HepG2 (cell line): ENCODE measurements around the gene PPIP5K1. TPM values are rescaled to one million over a fixed set of nuclear protein-coding genes. Genes with fewer than 3 reads are reported as not detected.

Experiments
- ATAC-seq: fragments of 200-7000 bp; cut with Tn5 transposase; 3 replicates; pipeline ENCODE4 v1.9.1; 2020; ENCODE audit warnings: mild to moderate bottlenecking, moderate library complexity
- BruUV-seq: library from RNA; stranded (reverse); fragments of 400-500 nt; replicated peaks from 2 replicates; lab custom pipeline; 2021; lab: Mats Ljungman, UMichigan
- CTCF ChIA-PET: fragments of 300-600 bp; formaldehyde crosslinking; extraction: SDS; loops from one replicate; lab custom pipeline; 2021; ENCODE audit warnings: low total read pairs, inconsistent platforms, low intra/inter-chr PET ratio; lab: Yijun Ruan, JAX
- POLR2A ChIA-PET: fragments of 350-600 bp; sonication (Branson Sonifier 250); formaldehyde crosslinking; loops from one replicate; lab custom pipeline; 2020; ENCODE audit warnings: antibody characterized with exemption, inconsistent platforms; lab: Yijun Ruan, JAX
- DNase-seq: peaks from one replicate; pipeline ENCODE4 v3.0.0-alpha.2; 2015; ENCODE audit warnings: low spot score
- FAIRE-seq: peaks from 3 replicates; lab custom pipeline; 2011; peaks lifted over from hg19 to GRCh38; lab: Jason Lieb, UNC
- H2AFZ ChIP-seq: one replicate; pipeline ENCODE4 v1.6.1; 2011; ENCODE audit warnings: low read length, inconsistent platforms
- H3K27ac ChIP-seq: fragments of 300-600 bp; 3 replicates; pipeline ENCODE4 v1.8.0; 2011; ENCODE audit warnings: mixed run types, mild to moderate bottlenecking, mixed read lengths, low read length, inconsistent platforms; ENCODE audit not compliant: insufficient read depth; ENCODE audit errors: extremely low read length
- H3K27me3 ChIP-seq, 2 experiments: fragments of 200-600 bp in 1 of 2; 2 replicates in 1 of 2; 3 replicates in 1 of 2; pipeline versions ENCODE4 v1.6.0 to v1.8.0; 2011; ENCODE audit warnings: low read length in 2 of 2, mild to moderate bottlenecking in 2 of 2, moderate library complexity in 2 of 2, inconsistent platforms in 1 of 2; ENCODE audit not compliant: insufficient read depth in 2 of 2, control insufficient read depth in 1 of 2
- H3K36me3 ChIP-seq, 2 experiments: fragments of 200-600 bp in 1 of 2; replicated peaks in 1 of 2; 2 replicates in 1 of 2; 3 replicates in 1 of 2; pipeline versions ENCODE4 v1.5.1 to v1.8.0; 2011; ENCODE audit warnings: low read length in 2 of 2, inconsistent platforms in 1 of 2; ENCODE audit not compliant: insufficient read depth in 2 of 2, control insufficient read depth in 1 of 2
- H3K4me1 ChIP-seq: 2 replicates; pipeline ENCODE4 v1.5.1; 2012; ENCODE audit warnings: low read length, inconsistent platforms; ENCODE audit not compliant: insufficient read depth
- H3K4me2 ChIP-seq: 2 replicates; pipeline ENCODE4 v1.6.0; 2011; ENCODE audit warnings: low read depth, low read length, inconsistent platforms
- H3K4me3 ChIP-seq, 3 experiments: fragments of 200-600 bp in 1 of 3; sonication (generic), shearing (Covaris generic) in 1 of 3; replicated peaks in 1 of 3; 2 replicates each; pipeline ENCODE4 v1.5.1; 2011 to 2016; ENCODE audit warnings: low read length in 3 of 3, inconsistent platforms in 2 of 3, low read depth in 2 of 3, mild to moderate bottlenecking in 2 of 3, control low read depth in 1 of 3, mixed read lengths in 1 of 3; ENCODE audit not compliant: insufficient read depth in 1 of 3
- H3K79me2 ChIP-seq: one replicate; pipeline ENCODE4 v1.6.1; 2011; ENCODE audit warnings: low read length, inconsistent platforms; ENCODE audit not compliant: insufficient read depth
- H3K9ac ChIP-seq: 2 replicates; pipeline ENCODE4 v1.6.0; 2011; ENCODE audit warnings: mild to moderate bottlenecking, low read depth, low read length, inconsistent platforms; ENCODE audit not compliant: insufficient read depth
- H3K9me3 ChIP-seq: 2 replicates; pipeline ENCODE4 v1.5.1; 2012; ENCODE audit warnings: mild to moderate bottlenecking, low read length
- H4K20me1 ChIP-seq: 2 replicates; pipeline ENCODE4 v1.6.0; 2011; ENCODE audit warnings: inconsistent platforms, mild to moderate bottlenecking, low read length, moderate library complexity; ENCODE audit not compliant: insufficient read depth
- AHDC1 ChIP-seq: sonication (generic); formaldehyde crosslinking; IDR thresholded peaks from 2 replicates; pipeline ENCODE4 v1.5.1; 2020; ENCODE audit warnings: mild to moderate bottlenecking, missing genetic modification reagents, borderline replicate concordance
- ATF5 ChIP-seq: sonication (generic); formaldehyde crosslinking; IDR thresholded peaks from 2 replicates; pipeline ENCODE4 v1.4.0; 2020; ENCODE audit warnings: mild to moderate bottlenecking, low read depth, missing genetic modification reagents
- CHD4 ChIP-seq: fragments of 200-600 bp; sonication (generic); IDR thresholded peaks from 2 replicates; pipeline ENCODE4 v1.7.0; 2017; ENCODE audit warnings: mild to moderate bottlenecking, low read length, borderline replicate concordance
- KLF13 ChIP-seq: sonication (generic); formaldehyde crosslinking; IDR thresholded peaks from 2 replicates; pipeline ENCODE4 v1.4.0; 2020; ENCODE audit warnings: mild to moderate bottlenecking, missing genetic modification reagents
- PHF5A ChIP-seq: IDR thresholded peaks from one replicate; pipeline ENCODE4 v1.6.1; 2018; ENCODE audit warnings: low read depth, missing genetic modification reagents; ENCODE audit not compliant: unreplicated experiment
- THAP7 ChIP-seq: sonication (generic); formaldehyde crosslinking; IDR thresholded peaks from 2 replicates; pipeline ENCODE4 v1.8.1; 2023; ENCODE audit warnings: mild to moderate bottlenecking, missing genetic modification reagents
- ZBTB14 ChIP-seq: sonication (generic); formaldehyde crosslinking; IDR thresholded peaks from 2 replicates; pipeline ENCODE4 v1.4.0; 2020; ENCODE audit warnings: missing genetic modification reagents
- ZBTB3 ChIP-seq: sonication (generic); formaldehyde crosslinking; IDR thresholded peaks from 2 replicates; pipeline ENCODE4 v1.4.0; 2020; ENCODE audit warnings: low read depth, mild to moderate bottlenecking, moderate library complexity, missing genetic modification reagents, borderline replicate concordance
- ZNF136 ChIP-seq: sonication (generic); formaldehyde crosslinking; IDR thresholded peaks from 2 replicates; pipeline ENCODE4 v1.8.1; 2022; ENCODE audit warnings: low read depth, mild to moderate bottlenecking, moderate library complexity, missing genetic modification reagents
- ZNF280B ChIP-seq: sonication (generic); formaldehyde crosslinking; IDR thresholded peaks from 2 replicates; pipeline ENCODE4 v1.5.0; 2020; ENCODE audit warnings: missing genetic modification reagents, mild to moderate bottlenecking, borderline replicate concordance
- ZNF576 ChIP-seq: sonication (generic); formaldehyde crosslinking; IDR thresholded peaks from 2 replicates; pipeline ENCODE4 v1.4.0; 2020; ENCODE audit warnings: mild to moderate bottlenecking, missing genetic modification reagents
- ZNF740 ChIP-seq: sonication (generic); formaldehyde crosslinking; IDR thresholded peaks from 2 replicates; pipeline ENCODE4 v1.4.0; 2020; ENCODE audit warnings: missing genetic modification reagents
- ZNF746 ChIP-seq: sonication (generic); formaldehyde crosslinking; IDR thresholded peaks from 2 replicates; pipeline ENCODE4 v1.8.0; 2022; ENCODE audit warnings: mild to moderate bottlenecking, missing genetic modification reagents
- ZSCAN22 ChIP-seq: sonication (generic); formaldehyde crosslinking; IDR thresholded peaks from 2 replicates; pipeline ENCODE4 v1.4.0; 2020; ENCODE audit warnings: mild to moderate bottlenecking, missing genetic modification reagents
- WGBS: methylation state at CpG from one replicate; pipeline ENCODE4 v1.1.6; 2017; ENCODE audit warnings: low lambda C conversion rate; 5-methylcytosine and 5-hydroxymethylcytosine counted together
- in situ Hi-C: cut with HindIII; loops from 2 replicates; pipeline ENCODE4 v1.10.0; 2017; ENCODE audit warnings: low pct_unique_long_range_greater_than_20kb; ENCODE audit not compliant: extremely low pct_ligation_motif_present
- intact Hi-C: fragments of 100-400 bp; cut with micrococcal nuclease; formaldehyde crosslinking; loops from one replicate; pipeline ENCODE4 v1.10.0; 2022; ENCODE audit not compliant: unreplicated experiment
- polyA plus RNA-seq, 8 experiments: library from polyadenylated mRNA; depleted of rRNA in 3 of 8; stranded (reverse) in 7 of 8; unstranded in 1 of 8; fragments of >200 nt; fragmentation: Illumina TruSeq in 4 of 8; extraction: Trizol in 4 of 8; gene quantifications; 2 replicates each; pipeline versions ENCODE4 v1.2.1 to v1.2.3, GENCODE V29; 2011 to 2016; ENCODE audit warnings: low read depth in 4 of 8, missing spikeins in 1 of 8, mixed read lengths in 1 of 8; ENCODE audit not compliant: insufficient read depth in 1 of 8
- total RNA-seq, 5 experiments: library from RNA; depleted of rRNA; stranded (reverse); fragments of >200 nt; fragmentation: Illumina TruSeq; extraction: Trizol; gene quantifications; 2 replicates each; pipeline ENCODE4 v1.2.3, GENCODE V29; 2016; ENCODE audit warnings: low read depth in 1 of 5

The PPIP5K1 gene
- total and polyA plus RNA-seq, 2 of the 13 experiments (the other 11 are each of a cell fraction or from before 2014, with no cell fraction given) = 9.9 to 10.9 TPM

GRCh38 chr15:43516185-43516584 is 73.8 kb downstream of the PPIP5K1 start:
- no peak for DNase-seq
- H3K79me2 ChIP-seq = no peaks in the 10 kb centered on the region
- FAIRE-seq = no peak
- no peak overlapping the region for H3K4me3 ChIP-seq
- no peaks in the 10 kb centered on the region for H3K36me3 ChIP-seq
- H4K20me1 ChIP-seq = no peaks in the 10 kb centered on the region
- POLR2A ChIA-PET = no interaction called here
- intact Hi-C loops = no loop called here
- H3K4me1 ChIP-seq = peaks cover 30% of the 10 kb centered on the region
- no TSS peak for BruUV-seq
- CTCF ChIA-PET = no interaction called here
- no peak for ATAC-seq
- peaks cover 9 to 52% of the 10 kb centered on the region in 2 experiments for H3K27me3 ChIP-seq
- no peak overlapping the region for H3K9ac ChIP-seq
- 4% methylated on average over 3 of the region's 5 CpGs for WGBS
- H3K4me2 ChIP-seq = no peak overlapping the region
- H2AFZ ChIP-seq = no peak overlapping the region
- no peaks in the 10 kb centered on the region for H3K9me3 ChIP-seq
- in situ Hi-C loops = loop anchor here (10.0 kb wide), 1 partner anchor 259 kb away; the partner anchor contains the start of gene ELL3
- no peak overlapping the region for H3K27ac ChIP-seq
- TF ChIP-seq ZBTB14 (CRISPR knock-in tag) (no peak), ZBTB3 (CRISPR knock-in tag) (no peak), AHDC1 (no peak), PHF5A (no peak), CHD4 (no peak), ZNF576 (CRISPR knock-in tag) (no peak), ZNF746 (CRISPR knock-in tag) (no peak), THAP7 (CRISPR knock-in tag) (no peak), ATF5 (no peak), KLF13 (CRISPR knock-in tag) (no peak), ZSCAN22 (CRISPR knock-in tag) (no peak), ZNF280B (CRISPR knock-in tag) (no peak), ZNF740 (CRISPR knock-in tag) (no peak), ZNF136 (CRISPR knock-in tag) (no peak)
